Stimulated activated memory B cell treated with anti-CD40 and anti-IgM and Interleukin-4, amounts not matched to agents 10 μg/mL and 1 μg/mL and 100 μg/mL, for 72 hours (primary cell): ENCODE data around the gene SAA4.
"Not testable (repeated sequence)": the region's sequence is repeated elsewhere in the genome, so short reads cannot be mapped to it uniquely, and the experiment has no call there.

ENCODE experiments used
- ATAC-seq: fragments of 150-1000 bp; cut with Tn5 transposase; 2 replicates; pipeline ENCODE4 v1.10.0; 2021
- H3K27ac Mint-ChIP-seq: one replicate; pipeline ENCODE4 v1.8.0; 2022; ENCODE audit warnings: mild to moderate bottlenecking, mixed read lengths
- H3K27me3 Mint-ChIP-seq: one replicate; pipeline ENCODE4 v1.8.0; 2022; ENCODE audit warnings: mixed read lengths
- H3K36me3 Mint-ChIP-seq: one replicate; pipeline ENCODE4 v1.8.0; 2022; ENCODE audit warnings: mixed read lengths
- H3K4me1 Mint-ChIP-seq: one replicate; pipeline ENCODE4 v1.8.0; 2022; ENCODE audit warnings: mixed read lengths
- H3K4me3 Mint-ChIP-seq: one replicate; pipeline ENCODE4 v1.8.0; 2022; ENCODE audit warnings: mild to moderate bottlenecking, moderate library complexity, mixed read lengths
- H3K9me3 Mint-ChIP-seq: one replicate; pipeline ENCODE4 v1.8.0; 2022; ENCODE audit warnings: mixed read lengths

The SAA4 gene

DNA sequence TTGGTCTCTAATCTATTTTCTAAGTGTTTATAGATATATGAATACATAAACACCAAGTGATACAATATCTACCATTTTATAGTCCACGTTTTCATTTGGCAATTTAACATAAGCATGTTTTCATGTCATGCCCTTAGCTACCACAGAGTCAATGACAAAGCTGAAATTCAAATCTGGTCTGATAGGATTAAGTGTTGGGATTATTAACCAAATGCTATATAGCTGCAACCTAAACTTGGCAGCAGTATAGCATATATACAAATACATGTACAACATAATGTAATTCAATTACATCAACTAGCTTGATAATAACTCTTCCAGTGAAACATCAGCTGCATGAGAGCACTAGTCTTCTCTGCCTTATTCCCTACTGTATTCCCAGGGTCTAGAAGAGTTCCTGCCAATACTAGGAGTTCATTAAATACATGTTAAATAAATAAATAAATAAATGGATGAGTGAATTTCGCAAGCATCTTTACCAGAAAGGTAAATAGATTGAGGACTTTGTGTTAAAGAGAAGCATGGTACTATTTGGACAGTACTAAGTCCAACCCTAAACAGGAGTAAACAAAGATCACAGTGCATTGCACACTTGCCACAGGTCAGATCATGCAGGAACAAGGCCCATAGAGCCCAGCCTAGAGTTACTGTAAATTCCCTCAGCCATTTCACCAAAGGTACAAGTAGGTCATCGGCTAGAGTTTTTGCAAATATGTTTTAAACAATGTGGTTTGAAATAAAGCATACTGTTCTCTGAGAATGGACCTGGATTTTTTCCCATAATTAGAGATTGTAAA, 12.8 kb downstream of the SAA4 start:
- Mint-ChIP-seq H3K27me3 (no peaks in the 10 kb centered on the region), H3K27ac (no peak overlapping the region), H3K4me3 (no peak overlapping the region), H3K9me3 (peaks cover 14% of the 10 kb centered on the region), H3K36me3 (no peaks in the 10 kb centered on the region), H3K4me1 (peaks cover 24% of the 10 kb centered on the region)
- ATAC-seq, result no peak

GRCh38 chr11:18222814-18223421, 13.7 kb downstream of the SAA4 start:
- Mint-ChIP-seq H3K4me1 (peaks cover 18% of the 10 kb centered on the region), H3K27me3 (no peaks in the 10 kb centered on the region), H3K4me3 (no peak overlapping the region), H3K36me3 (no peaks in the 10 kb centered on the region), H3K9me3 (peaks cover 15% of the 10 kb centered on the region), H3K27ac (no peak overlapping the region)
- no peak for ATAC-seq

DNA sequence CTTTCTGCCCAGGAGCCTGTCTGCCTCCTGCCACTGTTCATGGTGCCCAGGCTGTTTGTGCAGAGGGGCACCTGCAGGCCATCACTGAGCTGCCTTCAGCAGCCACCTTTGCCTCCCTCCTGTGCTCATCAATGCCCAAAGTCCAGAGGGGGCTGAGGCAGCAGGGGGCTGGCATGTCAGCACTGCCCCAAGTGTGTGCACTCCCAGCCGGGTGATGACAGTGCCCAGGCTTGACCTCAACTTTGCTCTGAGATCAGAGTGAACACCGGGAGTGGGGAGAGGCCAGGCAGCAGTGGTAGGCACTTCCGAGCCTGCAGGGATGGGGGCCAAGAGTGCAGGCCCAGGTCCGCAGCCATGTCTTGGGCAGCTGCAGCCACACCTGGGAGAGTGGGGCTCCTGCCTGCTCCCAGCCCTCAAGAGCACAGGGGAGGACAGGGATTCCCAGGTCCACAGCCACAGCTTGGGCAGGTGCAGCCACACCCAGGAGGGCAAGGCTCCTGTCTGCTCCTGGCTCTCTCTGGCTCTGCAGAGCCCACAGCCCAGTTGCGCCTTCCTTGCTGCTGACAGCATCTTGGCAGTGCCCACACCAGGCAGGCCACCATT, 15.2 kb downstream of the SAA4 start:
- H3K27ac Mint-ChIP-seq, result no peak overlapping the region
- no peaks in the 10 kb centered on the region for H3K36me3 Mint-ChIP-seq
- ATAC-seq, result no peak
- no peaks in the 10 kb centered on the region for H3K27me3 Mint-ChIP-seq
- no peak overlapping the region for H3K4me3 Mint-ChIP-seq
- peaks cover 15% of the 10 kb centered on the region for H3K9me3 Mint-ChIP-seq
- H3K4me1 Mint-ChIP-seq, result peaks cover 18% of the 10 kb centered on the region

GRCh38 chr11:18209058-18209457, 27.5 kb downstream of the SAA4 start:
- no peak for ATAC-seq
- Mint-ChIP-seq H3K9me3 (no peaks in the 10 kb centered on the region), H3K4me3 (no peak overlapping the region), H3K36me3 (no peaks in the 10 kb centered on the region), H3K27ac (no peak overlapping the region), H3K4me1 (no peaks in the 10 kb centered on the region), H3K27me3 (peaks cover 38% of the 10 kb centered on the region)

- Mint-ChIP-seq H3K27ac (no peak overlapping the region), H3K27me3 (peaks cover 40% of the 10 kb centered on the region), H3K4me3 (no peak overlapping the region), H3K36me3 (no peaks in the 10 kb centered on the region), H3K9me3 (peaks cover 3% of the 10 kb centered on the region), H3K4me1 (no peaks in the 10 kb centered on the region)
- ATAC-seq, result no peak
These were observed 31.8 kb downstream of the SAA4 start for GRCh38 chr11:18204771-18205170.

GRCh38 chr11:18204220-18204619, 32.4 kb downstream of the SAA4 start:
- no peaks in the 10 kb centered on the region for H3K36me3 Mint-ChIP-seq
- no peak for ATAC-seq
- no peaks in the 10 kb centered on the region for H3K4me1 Mint-ChIP-seq
- H3K4me3 Mint-ChIP-seq, result no peak overlapping the region
- peaks cover 36% of the 10 kb centered on the region for H3K27me3 Mint-ChIP-seq
- H3K9me3 Mint-ChIP-seq, result peaks cover 3% of the 10 kb centered on the region
- no peak overlapping the region for H3K27ac Mint-ChIP-seq

DNA sequence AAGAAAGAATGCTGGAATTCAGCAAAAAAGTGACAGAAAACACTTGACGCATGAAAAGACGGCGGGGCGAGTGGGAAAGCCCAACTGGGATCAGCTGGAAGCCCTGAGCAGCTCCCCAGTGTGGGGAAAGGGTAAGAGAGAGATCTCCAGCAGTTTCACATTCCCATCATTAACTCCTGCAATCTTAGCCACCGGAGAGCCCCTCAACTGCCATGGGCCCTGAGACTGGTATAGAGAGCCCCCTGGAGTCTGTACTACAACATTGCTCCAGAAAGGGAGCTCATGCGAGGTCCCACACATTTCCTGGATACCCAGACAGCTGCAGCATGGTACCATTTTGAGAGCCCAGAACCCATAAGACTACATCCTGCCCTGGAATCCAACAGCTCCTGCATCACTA, 32.9 kb downstream of the SAA4 start:
- no peaks in the 10 kb centered on the region for H3K36me3 Mint-ChIP-seq
- no peak overlapping the region for H3K4me3 Mint-ChIP-seq
- peaks cover 31% of the 10 kb centered on the region for H3K27me3 Mint-ChIP-seq
- H3K4me1 Mint-ChIP-seq, result no peaks in the 10 kb centered on the region
- H3K9me3 Mint-ChIP-seq, result peaks cover 3% of the 10 kb centered on the region
- H3K27ac Mint-ChIP-seq, result no peak overlapping the region
- ATAC-seq, result no peak

DNA sequence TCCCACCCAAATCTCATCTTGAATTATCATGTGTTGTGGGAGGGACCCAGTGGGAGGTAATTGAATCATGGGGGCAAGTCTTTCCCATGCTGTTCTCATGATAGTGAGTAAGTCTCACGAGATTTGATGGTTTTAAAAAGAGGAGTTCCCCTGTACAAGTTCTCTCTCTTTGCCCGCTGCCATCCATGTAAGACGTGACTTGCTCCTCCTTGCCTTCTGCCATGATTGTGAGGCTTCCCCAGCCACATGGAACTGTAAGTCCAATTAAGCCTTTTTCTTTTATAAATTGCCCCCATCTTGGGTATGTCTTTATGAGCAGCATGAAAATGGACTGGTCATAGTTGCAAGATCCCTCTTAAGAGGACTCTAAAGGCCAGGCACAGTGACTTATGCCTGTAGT, 38.9 kb downstream of the SAA4 start:
- not testable (repeated sequence) for H3K4me3 Mint-ChIP-seq, H3K27me3 Mint-ChIP-seq, H3K4me1 Mint-ChIP-seq, H3K27ac Mint-ChIP-seq, ATAC-seq, H3K36me3 Mint-ChIP-seq
- peaks cover 10% of the 10 kb centered on the region for H3K9me3 Mint-ChIP-seq

DNA sequence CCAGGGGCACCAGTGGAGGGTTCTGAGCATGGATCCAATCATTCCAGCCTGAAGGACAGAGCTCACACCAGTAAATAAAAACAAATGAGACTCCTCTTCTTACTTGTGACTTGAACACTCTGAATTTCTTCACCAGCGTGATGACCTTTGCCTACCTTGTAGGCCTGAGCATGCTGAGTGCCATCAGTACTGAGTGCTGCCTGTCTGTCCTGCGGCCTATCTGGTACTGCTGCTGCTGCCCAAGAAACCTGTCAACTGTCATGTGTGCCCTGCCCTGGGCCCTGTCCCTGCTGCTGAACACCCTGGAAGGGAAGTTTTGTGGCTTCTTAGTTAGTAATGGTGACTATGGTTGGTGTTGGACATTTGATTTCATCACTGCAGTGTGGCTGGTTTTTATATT, 40.1 kb downstream of the SAA4 start:
- Mint-ChIP-seq H3K9me3 (peaks cover 7% of the 10 kb centered on the region), H3K27me3 (no peaks in the 10 kb centered on the region), H3K27ac (no peak overlapping the region), H3K4me3 (no peak overlapping the region), H3K36me3 (no peaks in the 10 kb centered on the region), H3K4me1 (no peaks in the 10 kb centered on the region)
- ATAC-seq, result no peak

DNA sequence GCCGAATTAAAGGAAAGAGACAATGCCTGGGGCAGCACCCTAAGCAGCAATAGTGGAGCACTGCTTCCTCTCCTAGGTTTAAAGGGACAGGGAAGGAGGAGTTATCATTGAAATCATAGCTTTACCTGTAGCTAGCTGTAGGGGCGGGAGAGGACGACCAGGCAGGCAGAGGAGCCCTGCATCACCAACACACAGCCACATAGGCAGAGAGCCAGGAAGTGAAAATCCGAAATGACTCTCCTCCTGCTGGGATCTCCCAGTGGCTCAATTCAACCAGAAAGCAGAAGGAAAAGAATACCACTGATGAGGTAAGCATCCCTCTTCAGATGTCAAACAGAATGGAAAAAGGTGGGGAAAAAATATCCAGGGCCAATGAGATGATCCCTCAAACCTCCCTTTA, 43.6 kb downstream of the SAA4 start:
- Mint-ChIP-seq H3K36me3 (no peaks in the 10 kb centered on the region), H3K4me1 (no peaks in the 10 kb centered on the region), H3K27ac (no peak overlapping the region), H3K9me3 (peaks cover 4% of the 10 kb centered on the region), H3K27me3 (no peaks in the 10 kb centered on the region), H3K4me3 (no peak overlapping the region)
- peak; percentile 70 for ATAC-seq

- H3K4me1 Mint-ChIP-seq, result no peaks in the 10 kb centered on the region
- H3K27ac Mint-ChIP-seq, result no peak overlapping the region
- ATAC-seq, result peak; percentile 41
- no peaks in the 10 kb centered on the region for H3K36me3 Mint-ChIP-seq
- no peak overlapping the region for H3K4me3 Mint-ChIP-seq
- peaks cover 10% of the 10 kb centered on the region for H3K27me3 Mint-ChIP-seq
- no peaks in the 10 kb centered on the region for H3K9me3 Mint-ChIP-seq
These were observed 45.2 kb downstream of the SAA4 start for GRCh38 chr11:18191376-18191775.

GRCh38 chr11:18189476-18190245, 46.9 kb downstream of the SAA4 start:
- not testable (repeated sequence) for H3K36me3 Mint-ChIP-seq, H3K4me1 Mint-ChIP-seq, H3K9me3 Mint-ChIP-seq, H3K27ac Mint-ChIP-seq, H3K4me3 Mint-ChIP-seq, ATAC-seq
- peaks cover 23% of the 10 kb centered on the region for H3K27me3 Mint-ChIP-seq

DNA sequence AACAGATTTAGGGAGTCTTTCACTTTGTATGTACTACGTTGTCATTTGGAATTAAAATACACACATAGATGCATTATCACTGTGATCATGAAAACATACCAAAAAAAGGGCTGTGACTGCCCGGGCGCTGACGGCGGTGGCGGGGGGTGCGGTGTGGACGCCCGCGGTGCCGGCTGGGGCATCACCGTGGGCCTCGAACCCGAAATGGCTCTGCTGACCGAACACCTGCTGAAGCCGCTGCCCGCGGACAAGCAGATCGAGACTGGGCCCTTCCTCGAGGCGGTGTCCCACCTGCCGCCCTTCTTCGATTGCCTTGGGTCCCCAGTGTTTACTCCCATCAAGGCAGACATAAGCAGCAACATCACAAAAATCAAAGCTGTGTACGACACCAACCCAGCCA, 47.8 kb downstream of the SAA4 start:
- no peak for ATAC-seq
- H3K9me3 Mint-ChIP-seq, result no peaks in the 10 kb centered on the region
- peaks cover 23% of the 10 kb centered on the region for H3K27me3 Mint-ChIP-seq
- no peaks in the 10 kb centered on the region for H3K36me3 Mint-ChIP-seq
- no peak overlapping the region for H3K4me3 Mint-ChIP-seq
- H3K27ac Mint-ChIP-seq, result no peak overlapping the region
- no peaks in the 10 kb centered on the region for H3K4me1 Mint-ChIP-seq
